Right cardiac atrium (tissue), 5 donors: ENCODE data around the gene LDB3. TPM values are rescaled to one million over a fixed set of nuclear protein-coding genes. Genes with fewer than 3 reads are reported as not detected.
A peak's percentile ranks its signal among the peaks of the same experiment; 100 is the strongest.

Experiments used
- ATAC-seq, 2 donors: fragments of 200-7000 bp; cut with Tn5 transposase; one replicate each; pipeline versions ENCODE4 v1.8.0 to v1.9.1; 2020; ENCODE audit warnings: moderate library complexity in 2 of 2, mild to moderate bottlenecking in 1 of 2
- DNase-seq, 3 donors: peaks; one replicate each; pipeline ENCODE4 v3.0.0-alpha.2; 2020
- H3K27ac ChIP-seq: one replicate; pipeline ENCODE4 v1.5.1; 2013; ENCODE audit warnings: mild to moderate bottlenecking, low read length, control low read depth, moderate library complexity
- H3K27me3 ChIP-seq: one replicate; pipeline ENCODE4 v1.6.1; 2013; ENCODE audit not compliant: control insufficient read depth, insufficient read depth
- H3K4me1 ChIP-seq: one replicate; pipeline ENCODE4 v1.6.1; 2013; ENCODE audit warnings: low read length; ENCODE audit not compliant: control insufficient read depth, insufficient read depth
- H3K4me3 ChIP-seq: one replicate; pipeline ENCODE4 v1.5.1; 2013; ENCODE audit warnings: low read length, control low read depth
- H3K9me3 ChIP-seq: one replicate; pipeline ENCODE4 v1.6.1; 2013; ENCODE audit warnings: low read length; ENCODE audit not compliant: control insufficient read depth
- WGBS: extraction: QIAGEN DNeasy Blood & Tissue Kit; methylation state at CpG from one replicate; pipeline ENCODE4 v1.1.7; 2013; 5-methylcytosine and 5-hydroxymethylcytosine counted together
- intact Hi-C, 4 donors: fragments of 100-400 bp; cut with DNase I; formaldehyde crosslinking; loops; one replicate each; pipeline versions ENCODE4 v1.11.0 to v1.14.0; 2022 to 2023
- polyA plus RNA-seq: library from polyadenylated mRNA; stranded (reverse); fragments of 200-250 nt; gene quantifications from one replicate; pipeline ENCODE4 v1.2.3, GENCODE V29; 2013
- total RNA-seq, 4 donors: library from RNA; stranded (reverse); fragmentation: NEBNext Ultra II Directional; extraction: Animal tissue kit (Norgen Biotek cat#: 25700); gene quantifications; one replicate each; pipeline ENCODE4 v1.2.1, GENCODE V29; 2021
- donor health status: healthy with polysubstance abuse.
- donor health status: DM: no; HTN: yes; CAD: no.
- donor health status: DM: no; HTN: no; CAD: no.
- donor health status: DM: no; HTN: yes; CAD: no; lungs with severe emphysema.
- donor health status: DM: yes; HTN: yes; CAD: no.

Gene LDB3
- total and polyA plus RNA-seq, 5 donors = 738 to 1,223 (median 953) TPM

- H3K4me3 ChIP-seq = no peak overlapping the region
- no peaks in the 10 kb centered on the region for H3K27me3 ChIP-seq
- intact Hi-C loops = no loop called here
- no peak overlapping the region for H3K27ac ChIP-seq
- 90% methylated on average over 17 of the region's 17 CpGs for WGBS
- DNase-seq (peak in 2 of 3 donors; percentile 29 to 56), ATAC-seq (no peak)
- peaks cover 12% of the 10 kb centered on the region for H3K4me1 ChIP-seq
- no peaks in the 10 kb centered on the region for H3K9me3 ChIP-seq
Observed at GRCh38 chr10:86659721-86660453, 8.4 kb upstream of the LDB3 start.

- Histone ChIP-seq H3K4me1 (peaks cover 12% of the 10 kb centered on the region), H3K9me3 (no peaks in the 10 kb centered on the region), H3K4me3 (no peak overlapping the region), H3K27ac (peak overlapping the region; percentile 90), H3K27me3 (no peaks in the 10 kb centered on the region)
- WGBS = 49% methylated on average over 17 of the region's 17 CpGs
- DNase-seq (peak; percentile 81 to 95 (median 95)), ATAC-seq (peak; percentile 59 to 60)
- intact Hi-C loops = no loop called here
Observed at GRCh38 chr10:86661161-86662025, 6.9 kb upstream of the LDB3 start.

- intact Hi-C loops = no loop called here
- DNase-seq = peak; percentile 14 to 57 (median 56)
- H3K27me3 ChIP-seq = no peaks in the 10 kb centered on the region
- H3K4me3 ChIP-seq = no peak overlapping the region
- no peaks in the 10 kb centered on the region for H3K9me3 ChIP-seq
- ATAC-seq = no peak
- peaks cover 12% of the 10 kb centered on the region for H3K4me1 ChIP-seq
- WGBS = 78% methylated on average over 19 of the region's 19 CpGs
- peak overlapping the region; percentile 90 for H3K27ac ChIP-seq
Observed at GRCh38 chr10:86662186-86663045, 5.9 kb upstream of the LDB3 start.

- Histone ChIP-seq H3K27ac (peak overlapping the region; percentile 90), H3K4me1 (peaks cover 12% of the 10 kb centered on the region), H3K9me3 (no peaks in the 10 kb centered on the region), H3K4me3 (no peak overlapping the region), H3K27me3 (no peaks in the 10 kb centered on the region)
- ATAC-seq = no peak
- intact Hi-C loops = no loop called here
- 76% methylated on average over 8 of the region's 8 CpGs for WGBS
- DNase-seq = peak in 2 of 3 donors; percentile 36 to 60
Observed at GRCh38 chr10:86663046-86663345, 5.3 kb upstream of the LDB3 start.

GRCh38 chr10:86663576-86664339 is 4.6 kb upstream of the LDB3 start:
- Histone ChIP-seq H3K9me3 (no peaks in the 10 kb centered on the region), H3K4me3 (no peak overlapping the region), H3K27ac (peak overlapping the region; percentile 90), H3K4me1 (peaks cover 12% of the 10 kb centered on the region), H3K27me3 (no peaks in the 10 kb centered on the region)
- DNase-seq (peak; percentile 12 to 43 (median 37)), ATAC-seq (no peak)
- intact Hi-C loops = no loop called here
- WGBS = 74% methylated on average over 10 of the region's 10 CpGs

- peaks cover 12% of the 10 kb centered on the region for H3K4me1 ChIP-seq
- peak; percentile 53 to 60 for ATAC-seq
Observed at GRCh38 chr10:86664341-86665217, 3.7 kb upstream of the LDB3 start.

GRCh38 chr10:86665218-86665607 is 3.1 kb upstream of the LDB3 start:
- peaks cover 12% of the 10 kb centered on the region for H3K4me1 ChIP-seq
- WGBS = 57% methylated on average over 7 of the region's 7 CpGs
- DNase-seq (peak in 1 of 3 donors; percentile 18), ATAC-seq (no peak)
- intact Hi-C loops = no loop called here
- peak overlapping the region; percentile 78 for H3K27ac ChIP-seq
- H3K9me3 ChIP-seq = no peaks in the 10 kb centered on the region
- H3K4me3 ChIP-seq = no peak overlapping the region
- H3K27me3 ChIP-seq = no peaks in the 10 kb centered on the region

More at GRCh38 chr10:86664341-86665217, 3.7 kb upstream of the LDB3 start:
- no peak overlapping the region for H3K4me3 ChIP-seq
- peak; percentile 60 to 85 (median 82) for DNase-seq
- intact Hi-C loops = no loop called here
- H3K9me3 ChIP-seq = no peaks in the 10 kb centered on the region
- WGBS = 58% methylated on average over 13 of the region's 13 CpGs
- H3K27me3 ChIP-seq = no peaks in the 10 kb centered on the region
- peak overlapping the region; percentile 90 for H3K27ac ChIP-seq

GRCh38 chr10:86665868-86666267 is 2.4 kb upstream of the LDB3 start:
- DNase-seq (peak; percentile 35 to 78 (median 74)), ATAC-seq (peak in 1 of 2 donors; percentile 7)
- H3K9me3 ChIP-seq = no peaks in the 10 kb centered on the region
- no peak overlapping the region for H3K4me3 ChIP-seq
- no peaks in the 10 kb centered on the region for H3K27me3 ChIP-seq
- H3K27ac ChIP-seq = peak overlapping the region; percentile 78
- H3K4me1 ChIP-seq = peaks cover 12% of the 10 kb centered on the region
- 53% methylated on average over 12 of the region's 12 CpGs for WGBS
- intact Hi-C loops = no loop called here

GRCh38 chr10:86666538-86666937 is 1.8 kb upstream of the LDB3 start:
- WGBS = 75% methylated on average over 7 of the region's 7 CpGs
- H3K9me3 ChIP-seq = no peaks in the 10 kb centered on the region
- H3K27ac ChIP-seq = peak overlapping the region; percentile 78
- intact Hi-C loops = no loop called here
- H3K4me1 ChIP-seq = peaks cover 10% of the 10 kb centered on the region
- H3K27me3 ChIP-seq = no peaks in the 10 kb centered on the region
- peak; percentile 31 to 71 (median 44) for DNase-seq
- H3K4me3 ChIP-seq = no peak overlapping the region
- ATAC-seq = no peak
